ENCODE data around the gene SLC7A10. TPM values are rescaled to one million over a fixed set of nuclear protein-coding genes. Genes with fewer than 3 reads are reported as not detected.

Gene SLC7A10
- total RNA-seq, 2 donors from 2014 or later = not detected

Other genes starting within 250 kb of the SLC7A10 start
- gene RHPN2, start 161.0 kb downstream of the SLC7A10 start, total RNA-seq = 1 to 10 TPM in 1 of 2 donors, under 1 TPM in 1; 0.95 to 1.5 TPM
- gene GPATCH1, start 144.7 kb downstream of the SLC7A10 start, total RNA-seq = 10 to 100 TPM; 11.6 to 18.9 TPM
- not detected for gene WDR88, start 93.7 kb downstream of the SLC7A10 start, total RNA-seq
- gene LRP3, start 31.5 kb downstream of the SLC7A10 start, total RNA-seq = under 1 TPM in 1 of 2 donors, not detected in 1; 0.10 TPM
- gene CEBPA, start 76.7 kb upstream of the SLC7A10 start, total RNA-seq = 1 to 10 TPM in 1 of 2 donors, under 1 TPM in 1; 0.82 to 1.0 TPM
- gene CEBPG, start 147.9 kb upstream of the SLC7A10 start, total RNA-seq = 10 to 100 TPM; 50.8 to 52.1 TPM